IMR-90 (cell line): ENCODE data around the gene CYP2A7. TPM values are rescaled to one million over a fixed set of nuclear protein-coding genes. Genes with fewer than 3 reads are reported as not detected.
"Not testable (repeated sequence)": the region's sequence is repeated elsewhere in the genome, so short reads cannot be mapped to it uniquely, and the experiment has no call there.

Experiments used
- ATAC-seq: fragments of 200-7000 bp; cut with Tn5 transposase; 2 replicates; pipeline ENCODE4 v1.9.1; 2020; ENCODE audit warnings: low read depth, mild to moderate bottlenecking, moderate library complexity
- BruUV-seq: library from RNA; stranded (reverse); fragments of 400-500 nt; replicated peaks from 2 replicates; lab custom pipeline; 2021; lab: Mats Ljungman, UMichigan
- CTCF ChIA-PET: fragments of 300-600 bp; formaldehyde crosslinking; extraction: SDS; loops from one replicate; lab custom pipeline; 2021; ENCODE audit warnings: antibody characterized with exemption; lab: Yijun Ruan, JAX
- POLR2A ChIA-PET: fragments of 300-600 bp; sonication (Branson Sonifier 250); formaldehyde crosslinking; loops from one replicate; lab custom pipeline; 2022; ENCODE audit warnings: antibody characterized with exemption; ENCODE audit not compliant: unreplicated experiment; lab: Charles Lee
- DNase-seq: peaks from one replicate; pipeline ENCODE4 v3.0.0; 2013
- H2AFZ ChIP-seq: replicated peaks from 2 replicates; pipeline ENCODE3; 2013; ENCODE audit warnings: low read length, mild to moderate bottlenecking; ENCODE audit not compliant: poor library complexity
- H2AK5ac ChIP-seq: 2 replicates; pipeline ENCODE4 v1.6.1; 2013; ENCODE audit warnings: low read depth, low read length, inconsistent platforms
- H2AK9ac ChIP-seq: replicated peaks from 2 replicates; pipeline ENCODE3; 2013; ENCODE audit warnings: mild to moderate bottlenecking, low read depth, low read length, moderate library complexity; ENCODE audit not compliant: poor library complexity
- H2BK120ac ChIP-seq: 2 replicates; pipeline ENCODE4 v1.6.1; 2013; ENCODE audit warnings: low read depth, low read length, inconsistent platforms
- H2BK15ac ChIP-seq: 3 replicates; pipeline ENCODE4 v1.6.1; 2013; ENCODE audit warnings: low read depth, low read length, inconsistent platforms
- H2BK20ac ChIP-seq: 2 replicates; pipeline ENCODE4 v1.6.1; 2013; ENCODE audit warnings: low read depth, mild to moderate bottlenecking, inconsistent platforms, low read length, moderate library complexity
- H2BK5ac ChIP-seq: 2 replicates; pipeline ENCODE4 v1.6.1; 2013; ENCODE audit warnings: mild to moderate bottlenecking, low read depth, low read length, inconsistent platforms; ENCODE audit not compliant: poor library complexity, severe bottlenecking
- H3K14ac ChIP-seq: replicated peaks from 2 replicates; pipeline ENCODE4 v1.6.1; 2013; ENCODE audit warnings: low read depth, low read length, inconsistent platforms
- H3K18ac ChIP-seq: 2 replicates; pipeline ENCODE4 v1.6.1; 2013; ENCODE audit warnings: low read depth, low read length, control low read depth
- H3K23ac ChIP-seq: 2 replicates; pipeline ENCODE4 v1.6.1; 2013; ENCODE audit warnings: low read depth, low read length, inconsistent platforms
- H3K27ac ChIP-seq: 2 replicates; pipeline ENCODE4 v1.5.1; 2013; ENCODE audit warnings: mild to moderate bottlenecking, control low read depth, low read length; ENCODE audit not compliant: insufficient read depth
- H3K27me3 ChIP-seq: 2 replicates; pipeline ENCODE4 v1.6.1; 2013; ENCODE audit warnings: low read length; ENCODE audit not compliant: control insufficient read depth, insufficient read depth
- H3K36me3 ChIP-seq: 2 replicates; pipeline ENCODE4 v1.6.1; 2013; ENCODE audit warnings: low read length, mixed read lengths; ENCODE audit not compliant: control insufficient read depth, insufficient read depth
- H3K4ac ChIP-seq: 2 replicates; pipeline ENCODE4 v1.6.1; 2013; ENCODE audit warnings: low read depth, low read length, inconsistent platforms
- H3K4me1 ChIP-seq: 2 replicates; pipeline ENCODE4 v1.6.1; 2013; ENCODE audit warnings: low read length, mixed read lengths; ENCODE audit not compliant: control insufficient read depth, insufficient read depth
- H3K4me2 ChIP-seq: 2 replicates; pipeline ENCODE4 v1.6.1; 2013; ENCODE audit warnings: low read depth, mild to moderate bottlenecking, control low read depth, low read length, moderate library complexity
- H3K4me3 ChIP-seq: 2 replicates; pipeline ENCODE4 v1.5.1; 2013; ENCODE audit warnings: low read depth, mild to moderate bottlenecking, control low read depth, low read length, moderate library complexity; ENCODE audit not compliant: insufficient read depth
- H3K56ac ChIP-seq: 2 replicates; pipeline ENCODE4 v1.6.1; 2013; ENCODE audit warnings: low read length, inconsistent platforms; ENCODE audit not compliant: insufficient read depth; ENCODE audit errors: extremely low read depth
- H3K79me1 ChIP-seq, 2 experiments: 2 replicates each; pipeline ENCODE4 v1.6.1; 2013; ENCODE audit warnings: low read length in 2 of 2, inconsistent platforms in 1 of 2, low read depth in 1 of 2
- H3K9ac ChIP-seq: 2 replicates; pipeline ENCODE4 v1.6.1; 2013; ENCODE audit warnings: low read depth, low read length, control low read depth
- H3K9me1 ChIP-seq: 2 replicates; pipeline ENCODE4 v1.6.1; 2013; ENCODE audit warnings: low read length, inconsistent platforms; ENCODE audit not compliant: insufficient read depth
- H3K9me3 ChIP-seq: 2 replicates; pipeline ENCODE4 v1.6.1; 2013; ENCODE audit warnings: low read length; ENCODE audit not compliant: control insufficient read depth, insufficient read depth
- H4K20me1 ChIP-seq: 2 replicates; pipeline ENCODE4 v1.6.1; 2013; ENCODE audit warnings: low read length, inconsistent platforms; ENCODE audit not compliant: insufficient read depth
- H4K5ac ChIP-seq: 2 replicates; pipeline ENCODE4 v1.6.1; 2013; ENCODE audit warnings: mild to moderate bottlenecking, low read depth, low read length, control low read depth
- H4K8ac ChIP-seq, 2 experiments: 2 replicates each; pipeline ENCODE4 v1.6.1; 2013; ENCODE audit warnings: low read depth in 2 of 2, low read length in 2 of 2, control low read depth in 1 of 2, inconsistent platforms in 1 of 2
- H4K91ac ChIP-seq: 2 replicates; pipeline ENCODE4 v1.6.1; 2013; ENCODE audit warnings: low read depth, low read length, inconsistent platforms; ENCODE audit not compliant: insufficient read depth
- WGBS, 2 experiments: methylation state at CpG; one replicate each; pipeline versions ENCODE4 v1.1.5 to v1.1.7; 2013; ENCODE audit warnings: missing lambda C conversion rate in 2 of 2; ENCODE audit not compliant: insufficient read length in 1 of 2; ENCODE audit errors: extremely low coverage in 2 of 2; 5-methylcytosine and 5-hydroxymethylcytosine counted together
- dilution Hi-C: fragments of 300-500 bp; cut with HindIII; formaldehyde crosslinking; loops from one replicate; pipeline ENCODE4 v1.14.3; 2018; ENCODE audit warnings: low sequenced_read_pairs; ENCODE audit not compliant: unreplicated experiment
- in situ Hi-C: fragments of 300-500 bp; cut with MboI; formaldehyde crosslinking; loops from 3 replicates; pipeline ENCODE4 v1.14.3; 2019; ENCODE audit warnings: low sequenced_read_pairs, inconsistent platforms, mixed read lengths
- intact Hi-C: fragments of 100-400 bp; cut with micrococcal nuclease; formaldehyde crosslinking; loops from 2 replicates; pipeline ENCODE4 v1.10.0; 2022
- polyA plus RNA-seq, 3 experiments: library from polyadenylated mRNA; depleted of rRNA; stranded (reverse); fragments of >200 nt; gene quantifications; 2 replicates each; pipeline ENCODE4 v1.2.3, GENCODE V29; 2012; ENCODE audit warnings: low replicate concordance in 1 of 3
- total RNA-seq: library from RNA; depleted of rRNA; stranded (reverse); fragments of >200 nt; gene quantifications from 2 replicates; pipeline ENCODE4 v1.2.3, GENCODE V29; 2012

The CYP2A7 gene
- total and polyA plus RNA-seq, 2 of the 4 experiments (the other 2 are of a cell fraction), result not detected

GRCh38 chr19:40919530-40920299, 37.7 kb upstream of the CYP2A7 start:
- H2AK9ac ChIP-seq, H2BK5ac ChIP-seq, DNase-seq, H3K4me3 ChIP-seq, H4K20me1 ChIP-seq, dilution Hi-C loops, H3K23ac ChIP-seq, H3K4ac ChIP-seq, H3K56ac ChIP-seq, H3K14ac ChIP-seq, H3K27ac ChIP-seq, H3K9me3 ChIP-seq, H2AFZ ChIP-seq, H2BK20ac ChIP-seq, POLR2A ChIA-PET, H3K79me1 ChIP-seq, H3K4me2 ChIP-seq, in situ Hi-C loops, H3K36me3 ChIP-seq, H3K27me3 ChIP-seq, H2BK120ac ChIP-seq, H3K4me1 ChIP-seq, H2AK5ac ChIP-seq, H4K91ac ChIP-seq, H3K9me1 ChIP-seq, H4K8ac ChIP-seq, BruUV-seq, H3K9ac ChIP-seq, H2BK15ac ChIP-seq, H3K18ac ChIP-seq, H4K5ac ChIP-seq, ATAC-seq, intact Hi-C loops: not testable (repeated sequence)
- no CpG with 5 or more reads among the region's 7 CpGs for WGBS, 2 experiments
- CTCF ChIA-PET, result interaction anchor here (1.3 kb wide), 1 partner anchor 12 kb away, joined by 3 read pairs; no protein-coding TSS in a partner anchor

GRCh38 chr19:40918303-40918702, 36.3 kb upstream of the CYP2A7 start:
- H3K4me1 ChIP-seq, dilution Hi-C loops, H4K20me1 ChIP-seq, H3K9ac ChIP-seq, H4K91ac ChIP-seq, H3K27me3 ChIP-seq, ATAC-seq, H4K5ac ChIP-seq, H3K36me3 ChIP-seq, H2BK5ac ChIP-seq, H3K9me3 ChIP-seq, H2BK20ac ChIP-seq, BruUV-seq, H2BK15ac ChIP-seq, POLR2A ChIA-PET, H3K9me1 ChIP-seq, H3K56ac ChIP-seq, H3K14ac ChIP-seq, H2AK5ac ChIP-seq, H2AK9ac ChIP-seq, H3K23ac ChIP-seq, H2BK120ac ChIP-seq, CTCF ChIA-PET, H3K18ac ChIP-seq, H2AFZ ChIP-seq, intact Hi-C loops, H3K4me3 ChIP-seq, in situ Hi-C loops, H3K4ac ChIP-seq, H3K4me2 ChIP-seq, H4K8ac ChIP-seq, H3K79me1 ChIP-seq, H3K27ac ChIP-seq, DNase-seq: not testable (repeated sequence)
- no CpG with 5 or more reads among the region's 2 CpGs for WGBS, 2 experiments
